DOHH2 (cell line): ENCODE measurements around the gene CERK.

Experiments
- H3F3A ChIP-seq: fragments of 200-600 bp; sonication (generic), shearing (Covaris generic); 2 replicates; pipeline ENCODE4 v1.6.0; 2016; ENCODE audit warnings: antibody characterized with exemption, mild to moderate bottlenecking; ENCODE audit not compliant: control insufficient read depth, insufficient read depth
- H3K27ac ChIP-seq: fragments of 200-600 bp; sonication (generic); 2 replicates; pipeline ENCODE4 v1.5.1; 2014; ENCODE audit warnings: low read depth, mild to moderate bottlenecking, low read length, moderate library complexity
- H3K27me3 ChIP-seq: fragments of 200-600 bp; sonication (generic); 2 replicates; pipeline ENCODE4 v1.6.1; 2014; ENCODE audit warnings: mild to moderate bottlenecking, low read length, mixed read lengths; ENCODE audit not compliant: control insufficient read depth
- H3K36me3 ChIP-seq: fragments of 200-600 bp; sonication (generic); 2 replicates; pipeline ENCODE4 v1.6.1; 2014; ENCODE audit warnings: mild to moderate bottlenecking, low read length, moderate library complexity, mixed read lengths; ENCODE audit not compliant: control insufficient read depth
- H3K4me1 ChIP-seq: fragments of 200-600 bp; sonication (generic); 2 replicates; pipeline ENCODE4 v1.6.1; 2014; ENCODE audit warnings: mild to moderate bottlenecking, low read length, mixed read lengths; ENCODE audit not compliant: control insufficient read depth
- H3K4me2 ChIP-seq: fragments of 200-600 bp; sonication (generic); 2 replicates; pipeline ENCODE4 v1.6.0; 2014; ENCODE audit warnings: mild to moderate bottlenecking, low read length, moderate library complexity
- H3K4me3 ChIP-seq: fragments of 200-600 bp; sonication (generic); 2 replicates; pipeline ENCODE4 v1.5.1; 2014; ENCODE audit warnings: mild to moderate bottlenecking, low read length, mixed read lengths
- H3K79me2 ChIP-seq: fragments of 200-600 bp; sonication (generic); 2 replicates; pipeline ENCODE4 v1.6.1; 2014; ENCODE audit warnings: mild to moderate bottlenecking, low read length, mixed read lengths; ENCODE audit not compliant: control insufficient read depth
- H3K9me2 ChIP-seq: fragments of 200-600 bp; sonication (generic); replicated peaks from 2 replicates; pipeline ENCODE4 v1.6.1; 2014; ENCODE audit warnings: mild to moderate bottlenecking, low read length, mixed read lengths; ENCODE audit not compliant: control insufficient read depth
- H3K9me3 ChIP-seq: fragments of 200-600 bp; sonication (generic); 2 replicates; pipeline ENCODE4 v1.6.1; 2014; ENCODE audit warnings: antibody characterized with exemption, low read length, mixed read lengths; ENCODE audit not compliant: control insufficient read depth, insufficient read depth
- H4K20me1 ChIP-seq: fragments of 200-600 bp; sonication (generic); 2 replicates; pipeline ENCODE4 v1.6.0; 2014; ENCODE audit warnings: low read depth, mild to moderate bottlenecking, antibody characterized with exemption, low read length, moderate library complexity; ENCODE audit not compliant: control insufficient read depth, insufficient read depth
- EZH2phosphoT487 ChIP-seq: fragments of 200-600 bp; sonication (generic); IDR thresholded peaks from 2 replicates; pipeline ENCODE4 v1.6.1; 2017; ENCODE audit warnings: borderline replicate concordance, mild to moderate bottlenecking, antibody characterized with exemption, low read length, moderate library complexity, mixed read lengths
- TF ChIP-seq, protein P1 (sequence below): fragments of 200-600 bp; sonication (generic); IDR thresholded peaks from one replicate; pipeline ENCODE4 v1.5.1; 2014; ENCODE audit warnings: antibody characterized with exemption, mild to moderate bottlenecking, low read depth, low read length; ENCODE audit not compliant: poor library complexity, severe bottlenecking

CERK gene

DNA sequence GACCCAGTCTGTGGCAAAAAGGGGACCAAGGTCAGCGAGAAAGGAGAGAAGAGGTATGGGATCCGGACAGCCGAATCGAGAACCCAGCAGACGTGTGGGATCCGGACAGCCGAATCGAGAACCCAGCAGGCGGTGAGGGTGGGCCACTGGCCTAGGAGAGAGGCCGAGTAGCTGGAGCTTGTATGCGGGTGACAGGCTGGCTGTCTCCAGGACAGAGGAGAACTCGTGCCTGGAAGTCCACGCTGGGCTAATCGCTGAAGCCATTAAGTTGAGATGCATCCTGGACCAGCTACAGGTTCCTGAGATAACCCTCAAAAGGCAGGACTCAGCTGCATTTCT is 6.0 kb downstream of the CERK start:
- Histone ChIP-seq H3K36me3 (peaks cover 19% of the 10 kb centered on the region), H3K4me1 (peaks cover 40% of the 10 kb centered on the region), H3K4me2 (no peak overlapping the region)

DNA sequence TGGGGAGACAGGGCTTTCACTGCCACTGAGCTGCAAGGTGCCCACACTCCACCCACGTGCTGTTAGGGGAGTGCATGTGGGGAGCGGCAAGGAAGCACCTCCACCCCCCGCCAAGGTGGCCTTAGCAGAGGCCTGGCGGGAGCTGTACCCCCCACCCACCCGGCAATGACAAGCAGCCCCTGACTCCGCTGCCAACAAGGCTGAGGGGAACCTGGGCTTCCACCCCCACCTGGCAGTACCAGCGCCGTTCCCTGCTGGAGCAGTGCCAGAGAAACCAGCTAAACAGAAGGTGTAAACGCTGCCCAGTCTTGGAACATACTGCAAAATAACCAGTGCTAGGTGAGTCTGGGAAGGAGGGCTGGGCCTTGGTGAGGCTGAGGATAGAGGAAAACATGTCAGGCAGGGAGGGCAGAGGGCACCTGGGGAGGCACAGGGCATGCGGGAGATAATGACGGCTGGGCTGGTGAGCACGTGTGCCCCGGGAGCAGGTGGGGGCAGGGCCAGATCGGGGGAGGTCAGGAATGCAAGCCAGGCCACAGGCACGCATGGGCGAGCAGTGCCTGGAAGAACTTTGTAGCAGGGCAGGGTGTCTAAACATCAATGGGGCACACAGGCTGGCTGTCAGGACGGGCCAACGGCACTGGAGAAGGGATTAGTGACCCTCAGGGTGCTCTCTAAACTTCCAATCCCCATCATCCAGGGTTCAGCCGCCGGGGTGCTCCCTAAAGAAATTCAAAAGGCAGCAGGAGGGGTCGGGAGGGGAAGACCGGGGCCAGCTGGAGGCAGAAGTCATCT is 6.6 kb downstream of the CERK start:
- TF ChIP-seq EZH2phosphoT487: no peak
- TF ChIP-seq, protein P1, sequence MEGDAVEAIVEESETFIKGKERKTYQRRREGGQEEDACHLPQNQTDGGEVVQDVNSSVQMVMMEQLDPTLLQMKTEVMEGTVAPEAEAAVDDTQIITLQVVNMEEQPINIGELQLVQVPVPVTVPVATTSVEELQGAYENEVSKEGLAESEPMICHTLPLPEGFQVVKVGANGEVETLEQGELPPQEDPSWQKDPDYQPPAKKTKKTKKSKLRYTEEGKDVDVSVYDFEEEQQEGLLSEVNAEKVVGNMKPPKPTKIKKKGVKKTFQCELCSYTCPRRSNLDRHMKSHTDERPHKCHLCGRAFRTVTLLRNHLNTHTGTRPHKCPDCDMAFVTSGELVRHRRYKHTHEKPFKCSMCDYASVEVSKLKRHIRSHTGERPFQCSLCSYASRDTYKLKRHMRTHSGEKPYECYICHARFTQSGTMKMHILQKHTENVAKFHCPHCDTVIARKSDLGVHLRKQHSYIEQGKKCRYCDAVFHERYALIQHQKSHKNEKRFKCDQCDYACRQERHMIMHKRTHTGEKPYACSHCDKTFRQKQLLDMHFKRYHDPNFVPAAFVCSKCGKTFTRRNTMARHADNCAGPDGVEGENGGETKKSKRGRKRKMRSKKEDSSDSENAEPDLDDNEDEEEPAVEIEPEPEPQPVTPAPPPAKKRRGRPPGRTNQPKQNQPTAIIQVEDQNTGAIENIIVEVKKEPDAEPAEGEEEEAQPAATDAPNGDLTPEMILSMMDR: no peak
- Histone ChIP-seq H3K4me2 (no peak overlapping the region), H3K4me3 (no peak overlapping the region), H3K9me2 (no peaks in the 10 kb centered on the region), H4K20me1 (peaks cover 17% of the 10 kb centered on the region; the same call in 1 of the 2 replicates), H3K79me2 (peaks cover 78% of the 10 kb centered on the region), H3F3A (peaks cover 3% of the 10 kb centered on the region; the same call in 1 of the 2 replicates), H3K4me1 (peaks cover 38% of the 10 kb centered on the region), H3K9me3 (no peaks in the 10 kb centered on the region), H3K27me3 (no peaks in the 10 kb centered on the region), H3K27ac (no peak overlapping the region), H3K36me3 (peaks cover 19% of the 10 kb centered on the region)

More for the DNA sequence above, 6.0 kb downstream of the CERK start:
- peaks cover 81% of the 10 kb centered on the region for H3K79me2 ChIP-seq
- no peaks in the 10 kb centered on the region for H3K27me3 ChIP-seq
- peaks cover 3% of the 10 kb centered on the region; the same call in 1 of the 2 replicates for H3F3A ChIP-seq
- H4K20me1 ChIP-seq: peaks cover 17% of the 10 kb centered on the region; the same call in 1 of the 2 replicates
- no peaks in the 10 kb centered on the region for H3K9me2 ChIP-seq
- H3K9me3 ChIP-seq: no peaks in the 10 kb centered on the region
- TF ChIP-seq, protein P1: no peak
- TF ChIP-seq EZH2phosphoT487: no peak
- no peak overlapping the region for H3K27ac ChIP-seq
- no peak overlapping the region for H3K4me3 ChIP-seq

DNA sequence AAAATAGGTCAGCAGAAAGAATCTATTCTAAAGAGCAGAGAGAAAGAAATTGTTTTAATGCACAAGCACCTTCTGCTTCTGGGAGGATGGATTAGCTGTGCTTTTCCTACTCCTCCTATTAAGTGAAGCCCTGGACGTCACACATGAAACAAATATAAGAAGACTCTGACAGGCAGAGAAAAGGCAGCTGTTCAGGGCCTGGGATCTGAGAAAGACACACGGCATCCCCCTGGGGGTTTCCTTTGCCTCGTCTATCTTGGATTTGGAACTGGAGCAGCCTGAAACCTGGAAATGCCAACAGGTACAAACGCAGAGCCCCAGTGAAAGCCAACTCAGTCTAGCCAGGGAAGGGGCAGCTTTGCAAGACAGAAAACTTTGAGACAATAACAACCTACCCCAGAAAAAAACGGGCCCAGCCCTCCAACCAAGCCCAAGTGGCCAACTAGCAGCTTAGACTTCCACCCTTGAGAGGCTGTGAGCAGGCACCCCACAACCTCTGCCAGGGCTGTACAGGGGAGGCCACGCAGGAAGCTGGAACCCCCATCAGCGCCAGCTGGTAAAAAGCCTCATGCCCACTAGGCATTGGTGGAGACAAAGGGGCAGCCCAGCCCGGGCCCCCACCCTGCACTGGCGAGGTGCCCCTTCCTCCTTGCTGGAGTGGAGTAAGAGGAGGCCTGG is 7.3 kb downstream of the CERK start:
- Histone ChIP-seq H3K9me3 (no peaks in the 10 kb centered on the region), H3K4me1 (peaks cover 31% of the 10 kb centered on the region), H3K27me3 (no peaks in the 10 kb centered on the region), H4K20me1 (peaks cover 17% of the 10 kb centered on the region; the same call in 1 of the 2 replicates), H3K36me3 (peaks cover 18% of the 10 kb centered on the region), H3K4me2 (no peak overlapping the region), H3K4me3 (no peak overlapping the region), H3K27ac (no peak overlapping the region), H3F3A (peaks cover 3% of the 10 kb centered on the region; the same call in 1 of the 2 replicates), H3K9me2 (no peaks in the 10 kb centered on the region), H3K79me2 (peaks cover 76% of the 10 kb centered on the region)
- TF ChIP-seq, protein P1: no peak
- TF ChIP-seq EZH2phosphoT487: no peak
